GM12878 (cell line): Measurements from ENCODE around the gene NUDT9. TPM values are rescaled to one million over a fixed set of nuclear protein-coding genes. Genes with fewer than 3 reads are reported as not detected.

Source experiments
- ATAC-seq: fragments of 200-7000 bp; cut with Tn5 transposase; 3 replicates; pipeline ENCODE4 v1.9.1; 2020; ENCODE audit warnings: mild to moderate bottlenecking, moderate library complexity
- BruUV-seq: library from RNA; stranded (reverse); fragments of 400-500 nt; replicated peaks from 2 replicates; lab custom pipeline; 2021; lab: Mats Ljungman, UMichigan
- CTCF ChIA-PET: fragments of 300-600 bp; sonication (Branson Sonifier 250); formaldehyde crosslinking; extraction: SDS; loops from one replicate; lab custom pipeline; 2021; ENCODE audit warnings: inconsistent platforms; lab: Yijun Ruan, JAX
- POLR2A ChIA-PET: fragments of 350-600 bp; formaldehyde crosslinking; extraction: SDS; loops from one replicate; lab custom pipeline; 2021; ENCODE audit warnings: inconsistent platforms; lab: Charles Lee
- RAD21 ChIA-PET: fragments of 300-600 bp; sonication (Branson Sonifier 250); formaldehyde crosslinking; loops from one replicate; lab custom pipeline; 2023; ENCODE audit warnings: antibody characterized with exemption; ENCODE audit not compliant: unreplicated experiment; lab: Charles Lee
- SMC1A ChIA-PET: fragments of 300-600 bp; sonication (Branson Sonifier 250); formaldehyde crosslinking; loops from one replicate; lab custom pipeline; 2023; ENCODE audit not compliant: unreplicated experiment, uncharacterized antibody; lab: Charles Lee
- DNase-seq: peaks from one replicate; pipeline ENCODE4 v3.0.0-alpha.2; 2011; ENCODE audit warnings: low read depth, low spot score
- FAIRE-seq: peaks from 3 replicates; lab custom pipeline; 2011; peaks lifted over from hg19 to GRCh38; lab: Jason Lieb, UNC
- H2AFZ ChIP-seq: 2 replicates; pipeline ENCODE4 v1.6.0; 2011; ENCODE audit warnings: low read depth, low read length, control low read depth; ENCODE audit not compliant: control insufficient read depth
- H3K27ac ChIP-seq: 2 replicates; pipeline ENCODE4 v1.5.1; 2011; ENCODE audit warnings: control low read depth; ENCODE audit not compliant: control insufficient read depth, insufficient read depth
- H3K27me3 ChIP-seq, 2 experiments: replicated peaks in 1 of 2; 2 replicates each; pipeline versions ENCODE4 v1.6.0 to v1.6.1; 2011; ENCODE audit warnings: low read length in 1 of 2; ENCODE audit not compliant: control insufficient read depth in 2 of 2, insufficient read depth in 2 of 2
- H3K36me3 ChIP-seq, 2 experiments: 2 replicates each; pipeline ENCODE4 v1.5.1; 2011; ENCODE audit warnings: low read length in 1 of 2; ENCODE audit not compliant: control insufficient read depth in 2 of 2, insufficient read depth in 2 of 2
- H3K4me1 ChIP-seq: 2 replicates; pipeline ENCODE4 v1.6.1; 2011; ENCODE audit warnings: mild to moderate bottlenecking, low read length, moderate library complexity, mixed read lengths; ENCODE audit not compliant: control insufficient read depth, insufficient read depth
- H3K4me2 ChIP-seq: 2 replicates; pipeline ENCODE4 v1.6.0; 2011; ENCODE audit warnings: control low read depth; ENCODE audit not compliant: control insufficient read depth, insufficient read depth
- H3K4me3 ChIP-seq: fragments of 200-600 bp; sonication (generic); 2 replicates; pipeline ENCODE4 v1.5.1; 2016
- H3K79me2 ChIP-seq: 2 replicates; pipeline ENCODE4 v1.6.0; 2011; ENCODE audit warnings: low read length; ENCODE audit not compliant: control insufficient read depth, insufficient read depth
- H3K9ac ChIP-seq: 2 replicates; pipeline ENCODE4 v1.8.0; 2011; ENCODE audit warnings: low read length, control low read depth, mixed read lengths; ENCODE audit not compliant: control insufficient read depth, insufficient read depth
- H3K9me3 ChIP-seq: replicated peaks from 3 replicates; pipeline ENCODE4 v1.5.1; 2011; ENCODE audit warnings: mild to moderate bottlenecking, low read length; ENCODE audit not compliant: control insufficient read depth, insufficient read depth
- H4K20me1 ChIP-seq: 2 replicates; pipeline ENCODE4 v1.6.0; 2011; ENCODE audit not compliant: control insufficient read depth, insufficient read depth
- CBX5 ChIP-seq: sonication (generic); IDR thresholded peaks from 2 replicates; pipeline ENCODE4 v1.6.1; 2016; ENCODE audit warnings: low read depth, moderate library complexity, mild to moderate bottlenecking, inconsistent platforms
- WGBS: methylation state at CpG from one replicate; pipeline ENCODE4 v1.1.6; 2016; ENCODE audit warnings: low lambda C conversion rate; ENCODE audit not compliant: insufficient replicate concordance, insufficient coverage; ENCODE audit errors: missing lambda C conversion rate; 5-methylcytosine and 5-hydroxymethylcytosine counted together
- in situ Hi-C: fragments of 300-500 bp; cut with MboI; formaldehyde crosslinking; loops from 9 replicates; pipeline ENCODE4 v1.14.3; 2018; ENCODE audit warnings: mixed read lengths
- intact Hi-C: fragments of 100-400 bp; cut with micrococcal nuclease; formaldehyde crosslinking; loops from one replicate; pipeline ENCODE4 v1.14.2; 2022; ENCODE audit not compliant: unreplicated experiment
- polyA plus RNA-seq, 11 experiments: library from polyadenylated mRNA; depleted of rRNA in 4 of 11; unstranded in 6 of 11; stranded (reverse) in 5 of 11; fragments of >200 nt; fragmentation: Nextera tagmentation in 4 of 11; fragmentation: Illumina TruSeq in 1 of 11; extraction: Ambion mirVana in 4 of 11; extraction: Trizol in 1 of 11; gene quantifications; 1 replicate in 1 of 11; 2 replicates in 10 of 11; pipeline versions ENCODE4 v1.2.1 to v1.2.3, GENCODE V29; 2011 to 2016; ENCODE audit warnings: inconsistent platforms in 2 of 11, missing spikeins in 2 of 11, low read depth in 1 of 11
- total RNA-seq, 4 experiments: library from RNA; depleted of rRNA in 3 of 4; stranded (reverse); fragments of >200 nt in 3 of 4; fragmentation: Illumina TruSeq in 1 of 4; extraction: Trizol in 1 of 4; gene quantifications; 2 replicates each; pipeline versions ENCODE4 v1.2.1 to v1.2.3, GENCODE V29; 2013 to 2021
- TF ChIP-seq, protein P1 (sequence below): fragments of 450-650 bp; IDR thresholded peaks from 2 replicates; pipeline ENCODE4 v1.6.1; 2017; ENCODE audit warnings: mild to moderate bottlenecking
- TF ChIP-seq, protein P2 (sequence below): fragments of 450-650 bp; conservative IDR thresholded peaks from 2 replicates; pipeline ENCODE4 v1.6.1; 2017; ENCODE audit warnings: mild to moderate bottlenecking, moderate library complexity

NUDT9 gene
- total and polyA plus RNA-seq, 10 of the 15 experiments (the other 5 are each of a cell fraction or from before 2014, with no cell fraction given) = 8.4 to 28.3 (median 14.6) TPM

DNA sequence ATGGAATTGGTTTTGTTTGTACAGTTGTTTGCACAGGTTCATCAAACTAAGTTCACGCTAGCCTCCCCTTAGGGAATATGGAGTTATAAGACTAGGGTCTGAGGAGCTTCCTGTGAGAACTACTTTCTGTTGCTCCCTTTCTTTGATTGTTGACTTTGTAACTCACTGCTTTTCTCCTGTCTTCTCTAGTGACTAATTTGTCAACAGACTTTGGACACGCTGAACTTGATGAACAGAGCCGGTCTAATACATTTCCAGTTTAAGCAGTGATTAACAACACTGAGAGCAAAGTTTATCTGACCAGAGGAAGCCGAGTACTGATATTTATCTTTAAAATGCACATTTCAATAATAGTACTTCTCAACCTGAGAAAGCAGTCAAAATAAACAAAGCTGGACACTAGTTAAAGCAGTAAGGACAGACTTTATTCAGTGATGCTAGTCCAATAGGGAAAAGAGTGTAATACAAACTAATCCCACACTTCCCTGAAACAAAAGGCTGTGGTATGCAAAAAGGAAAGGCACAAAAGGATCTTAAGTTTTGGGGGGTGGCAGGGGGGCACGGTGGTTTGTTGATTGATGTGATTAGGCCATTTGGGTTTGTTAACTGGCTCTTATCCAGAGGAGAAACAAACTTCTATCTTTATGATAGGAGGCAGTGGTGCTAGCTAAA lies 2.7 kb upstream of the NUDT9 start (continued):
- TF ChIP-seq, protein P1, sequence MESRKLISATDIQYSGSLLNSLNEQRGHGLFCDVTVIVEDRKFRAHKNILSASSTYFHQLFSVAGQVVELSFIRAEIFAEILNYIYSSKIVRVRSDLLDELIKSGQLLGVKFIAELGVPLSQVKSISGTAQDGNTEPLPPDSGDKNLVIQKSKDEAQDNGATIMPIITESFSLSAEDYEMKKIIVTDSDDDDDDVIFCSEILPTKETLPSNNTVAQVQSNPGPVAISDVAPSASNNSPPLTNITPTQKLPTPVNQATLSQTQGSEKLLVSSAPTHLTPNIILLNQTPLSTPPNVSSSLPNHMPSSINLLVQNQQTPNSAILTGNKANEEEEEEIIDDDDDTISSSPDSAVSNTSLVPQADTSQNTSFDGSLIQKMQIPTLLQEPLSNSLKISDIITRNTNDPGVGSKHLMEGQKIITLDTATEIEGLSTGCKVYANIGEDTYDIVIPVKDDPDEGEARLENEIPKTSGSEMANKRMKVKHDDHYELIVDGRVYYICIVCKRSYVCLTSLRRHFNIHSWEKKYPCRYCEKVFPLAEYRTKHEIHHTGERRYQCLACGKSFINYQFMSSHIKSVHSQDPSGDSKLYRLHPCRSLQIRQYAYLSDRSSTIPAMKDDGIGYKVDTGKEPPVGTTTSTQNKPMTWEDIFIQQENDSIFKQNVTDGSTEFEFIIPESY = no peak

DNA sequence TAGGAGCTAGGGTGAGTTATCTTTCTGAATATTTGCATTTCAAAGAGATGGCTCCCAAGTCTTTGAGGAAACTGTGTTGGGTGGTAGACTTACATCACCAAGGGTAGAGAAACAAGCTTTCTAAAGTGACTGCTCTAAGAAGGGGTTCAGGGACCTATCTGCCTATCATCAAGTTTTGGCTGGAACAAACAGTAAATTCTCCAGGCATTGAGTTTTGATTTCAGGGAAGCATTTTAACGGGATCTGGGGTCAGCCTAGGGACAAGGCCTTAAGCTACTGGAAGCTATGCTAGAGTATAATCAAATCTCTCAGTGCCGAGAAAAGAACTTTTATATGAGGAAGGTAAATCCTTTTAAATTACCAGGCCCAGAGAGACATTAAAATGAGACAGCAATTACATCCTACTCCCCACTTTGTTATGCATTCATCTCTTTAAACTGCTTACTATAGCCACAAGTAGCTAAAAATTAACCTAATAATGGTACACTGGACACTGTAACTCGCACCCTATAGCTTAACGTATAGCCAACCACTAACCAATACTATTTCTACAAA lies 2.0 kb upstream of the NUDT9 start:
- in situ Hi-C loops = no loop called here
- no peak overlapping the region for H3K4me3 ChIP-seq
- H3K9ac ChIP-seq = no peak overlapping the region
- no peaks in the 10 kb centered on the region for H3K9me3 ChIP-seq
- WGBS = 75% methylated on average over 4 of the region's 4 CpGs
- SMC1A ChIA-PET = interaction anchor here (0.6 to 6.0 kb wide), 4 partner anchors 24 to 1057 kb away, joined by 3 to 51 read pairs (median 4); partner anchors contain the start of gene HSD17B11
- intact Hi-C loops = no loop called here
- no peak overlapping the region for H3K4me2 ChIP-seq
- TF ChIP-seq, protein P2, sequence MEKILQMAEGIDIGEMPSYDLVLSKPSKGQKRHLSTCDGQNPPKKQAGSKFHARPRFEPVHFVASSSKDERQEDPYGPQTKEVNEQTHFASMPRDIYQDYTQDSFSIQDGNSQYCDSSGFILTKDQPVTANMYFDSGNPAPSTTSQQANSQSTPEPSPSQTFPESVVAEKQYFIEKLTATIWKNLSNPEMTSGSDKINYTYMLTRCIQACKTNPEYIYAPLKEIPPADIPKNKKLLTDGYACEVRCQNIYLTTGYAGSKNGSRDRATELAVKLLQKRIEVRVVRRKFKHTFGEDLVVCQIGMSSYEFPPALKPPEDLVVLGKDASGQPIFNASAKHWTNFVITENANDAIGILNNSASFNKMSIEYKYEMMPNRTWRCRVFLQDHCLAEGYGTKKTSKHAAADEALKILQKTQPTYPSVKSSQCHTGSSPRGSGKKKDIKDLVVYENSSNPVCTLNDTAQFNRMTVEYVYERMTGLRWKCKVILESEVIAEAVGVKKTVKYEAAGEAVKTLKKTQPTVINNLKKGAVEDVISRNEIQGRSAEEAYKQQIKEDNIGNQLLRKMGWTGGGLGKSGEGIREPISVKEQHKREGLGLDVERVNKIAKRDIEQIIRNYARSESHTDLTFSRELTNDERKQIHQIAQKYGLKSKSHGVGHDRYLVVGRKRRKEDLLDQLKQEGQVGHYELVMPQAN = no peak
- TF ChIP-seq CBX5 = no peak
- H3K27me3 ChIP-seq = no peaks in the 10 kb centered on the region
- H3K36me3 ChIP-seq = no peaks in the 10 kb centered on the region
- no peaks in the 10 kb centered on the region for H3K4me1 ChIP-seq
- RAD21 ChIA-PET = interaction anchor here (0.6 kb wide), 1 partner anchor 45 kb away, joined by 4 read pairs; no protein-coding TSS in a partner anchor
- ATAC-seq (no peak), FAIRE-seq (no peak), DNase-seq (no peak)
- POLR2A ChIA-PET = interaction anchor here (0.6 kb wide), 1 partner anchor 30 kb away, joined by 3 read pairs; no protein-coding TSS in a partner anchor
- H3K27ac ChIP-seq = no peak overlapping the region
- H3K79me2 ChIP-seq = peaks cover 29% of the 10 kb centered on the region
- no peaks in the 10 kb centered on the region for H4K20me1 ChIP-seq
- CTCF ChIA-PET = interaction anchor here (0.7 to 5.9 kb wide), 5 partner anchors 14 to 49 kb away, joined by 3 to 38 read pairs (median 4); partner anchors contain the start of gene HSD17B11
- no peak overlapping the region for H2AFZ ChIP-seq
- BruUV-seq = no TSS peak
